ENCODE measurements around the gene VWF. TPM values are rescaled to one million over a fixed set of nuclear protein-coding genes. Genes with fewer than 3 reads are reported as not detected.

The VWF gene
- total RNA-seq, 1 donor from 2014 or later, result 0.06 TPM

DNA sequence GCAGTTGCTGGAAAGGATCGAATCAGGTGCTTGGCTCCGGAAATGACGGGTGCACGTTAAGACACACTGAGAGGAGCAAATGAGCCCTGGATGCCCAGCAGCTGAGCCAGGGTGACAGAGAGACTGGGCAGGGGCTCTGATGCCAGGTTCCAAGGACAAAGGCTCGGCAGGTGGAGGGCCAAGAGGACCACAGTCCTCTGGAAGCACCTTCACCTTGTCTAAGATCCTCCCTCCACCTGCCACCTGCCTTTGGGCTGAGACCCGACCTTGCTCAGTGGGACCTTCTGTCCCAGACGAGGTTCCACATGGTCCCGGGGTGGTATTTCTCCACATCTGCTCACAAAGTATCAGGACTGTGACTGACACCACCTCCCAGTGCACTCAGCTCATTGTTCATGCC, 180.4 kb downstream of the VWF start:
- TF ChIP-seq CTCF (conservative IDR thresholded peaks at IDR 0.05; ENCODE audit: low read depth, low read length), result no peak
- no peak for DNase-seq (ENCODE audit: low read depth)
- no peak overlapping the region for H3K4me3 ChIP-seq (ENCODE audit: low read depth, low read length)

- DNase-seq (ENCODE audit: low read depth), result no peak
- TF ChIP-seq CTCF (conservative IDR thresholded peaks at IDR 0.05; ENCODE audit: low read depth, low read length), result no peak
- H3K4me3 ChIP-seq (ENCODE audit: low read depth, low read length), result no peak overlapping the region
Measured at GRCh38 chr12:5941907-5942306, 182.6 kb downstream of the VWF start.

DNA sequence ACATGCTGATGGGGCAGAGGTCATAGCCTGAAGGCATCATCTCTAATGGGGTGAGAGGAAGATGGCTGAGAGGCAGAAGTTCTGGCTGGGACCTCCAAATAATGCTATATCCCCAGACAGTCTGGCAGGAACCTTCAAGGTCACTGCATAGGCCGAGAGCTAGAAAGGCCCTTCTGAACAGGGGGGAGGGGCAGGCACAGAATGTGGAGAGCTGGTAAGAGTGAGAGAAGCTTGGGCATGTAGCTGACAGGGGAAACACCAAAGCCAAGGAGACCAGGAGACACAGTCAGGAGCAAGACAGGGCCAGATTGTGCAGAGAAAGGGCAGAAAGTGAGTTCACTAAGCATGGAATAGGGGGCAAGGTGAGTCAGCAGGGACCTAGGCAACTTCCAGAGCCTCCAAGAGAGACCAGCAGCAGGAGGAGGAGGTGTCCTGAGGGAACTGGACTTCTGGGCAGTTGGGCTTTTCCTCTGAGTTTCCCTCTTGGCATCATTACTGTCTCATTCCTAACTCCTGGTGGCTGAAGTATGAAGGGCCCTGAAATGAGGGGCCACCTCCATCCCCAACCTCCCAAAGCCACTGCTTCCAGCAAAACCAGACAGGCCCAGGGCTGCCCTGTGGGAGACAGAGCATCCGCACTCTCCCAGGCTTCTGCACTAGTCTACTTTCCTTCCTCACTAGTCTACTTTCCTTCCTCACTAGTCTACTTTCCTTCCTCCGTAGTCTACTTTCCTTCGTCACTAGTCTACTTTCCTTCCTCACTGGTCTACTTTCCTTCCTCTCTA, 196.5 kb downstream of the VWF start:
- no peak for TF ChIP-seq CTCF (conservative IDR thresholded peaks at IDR 0.05; ENCODE audit: low read depth, low read length)
- no peak overlapping the region for H3K4me3 ChIP-seq (ENCODE audit: low read depth, low read length)
- no peak for DNase-seq (ENCODE audit: low read depth)

DNA sequence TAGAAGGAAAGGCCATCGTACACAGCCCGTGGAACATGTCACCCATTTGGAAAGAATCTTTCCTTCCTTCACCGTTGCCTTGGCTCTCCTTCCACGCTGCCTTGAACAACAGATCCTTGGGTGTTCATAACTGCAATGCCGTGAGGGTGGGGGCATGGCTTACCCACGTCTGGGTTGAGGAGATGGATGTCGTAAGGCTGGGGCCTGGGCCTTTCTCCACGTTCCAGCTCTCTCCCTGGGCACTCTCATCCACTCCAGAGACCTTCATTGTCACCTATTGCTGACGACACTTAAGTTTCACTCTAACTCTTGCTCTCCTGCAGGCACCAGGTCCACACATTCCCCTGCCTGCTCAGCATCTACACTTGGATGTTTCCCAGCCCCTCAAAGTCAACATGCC, 198.8 kb downstream of the VWF start:
- DNase-seq (ENCODE audit: low read depth), result no peak
- TF ChIP-seq CTCF (conservative IDR thresholded peaks at IDR 0.05; ENCODE audit: low read depth, low read length), result no peak
- no peak overlapping the region for H3K4me3 ChIP-seq (ENCODE audit: low read depth, low read length)

DNA sequence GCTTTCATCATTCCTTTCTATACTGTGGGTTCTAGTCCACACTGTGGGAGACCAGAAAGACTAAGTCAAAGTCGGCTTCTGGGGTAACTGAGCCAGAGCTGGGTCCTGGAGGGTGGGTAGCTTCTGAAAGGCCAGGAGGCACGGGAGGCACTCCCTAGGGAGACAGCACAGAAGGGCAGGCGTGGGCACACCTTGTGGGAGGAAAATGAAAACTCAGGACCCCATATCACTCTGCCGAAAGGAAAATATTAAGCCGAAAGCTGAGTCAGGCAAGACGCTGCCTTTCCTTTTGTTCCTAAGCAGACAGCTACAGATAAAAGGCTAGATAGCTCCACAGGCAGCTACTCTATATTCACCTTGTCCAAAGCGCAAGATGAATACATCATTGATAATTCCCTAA, 200.1 kb downstream of the VWF start:
- no peak for DNase-seq (ENCODE audit: low read depth)
- no peak overlapping the region for H3K4me3 ChIP-seq (ENCODE audit: low read depth, low read length)

DNA sequence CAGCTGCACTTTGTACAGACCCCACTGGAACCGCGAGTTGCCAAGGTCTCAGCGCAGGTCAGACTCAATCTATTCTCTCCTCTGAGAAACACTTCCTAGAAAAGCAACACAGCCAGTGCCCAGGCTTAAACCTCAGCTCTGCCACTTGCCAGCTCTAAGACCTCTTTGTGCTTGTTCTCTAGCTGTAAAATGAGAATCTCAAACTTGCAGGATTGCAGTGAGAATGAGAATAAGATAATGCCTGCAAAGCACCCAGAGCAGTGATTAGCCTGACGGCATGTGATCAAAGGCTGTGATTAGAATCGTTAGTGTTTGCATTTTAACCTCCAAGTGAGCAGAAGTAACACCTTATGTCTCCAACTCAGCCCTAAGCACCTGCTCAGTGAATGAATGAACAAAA, 200.7 kb downstream of the VWF start:
- TF ChIP-seq CTCF (conservative IDR thresholded peaks at IDR 0.05; ENCODE audit: low read depth, low read length), result no peak
- H3K4me3 ChIP-seq (ENCODE audit: low read depth, low read length), result no peak overlapping the region
- DNase-seq (ENCODE audit: low read depth), result no peak

More for the DNA sequence above, 200.1 kb downstream of the VWF start:
- no peak for TF ChIP-seq CTCF (conservative IDR thresholded peaks at IDR 0.05; ENCODE audit: low read depth, low read length)

GRCh38 chr12:5923043-5923605, 201.3 kb downstream of the VWF start:
- no peak overlapping the region for H3K4me3 ChIP-seq (ENCODE audit: low read depth, low read length)
- TF ChIP-seq CTCF (conservative IDR thresholded peaks at IDR 0.05; ENCODE audit: low read depth, low read length), result no peak
- no peak for DNase-seq (ENCODE audit: low read depth)

Data from epithelial cell of proximal tubule (primary cell).